Measurements from ENCODE around the gene ZSCAN1.

DNA sequence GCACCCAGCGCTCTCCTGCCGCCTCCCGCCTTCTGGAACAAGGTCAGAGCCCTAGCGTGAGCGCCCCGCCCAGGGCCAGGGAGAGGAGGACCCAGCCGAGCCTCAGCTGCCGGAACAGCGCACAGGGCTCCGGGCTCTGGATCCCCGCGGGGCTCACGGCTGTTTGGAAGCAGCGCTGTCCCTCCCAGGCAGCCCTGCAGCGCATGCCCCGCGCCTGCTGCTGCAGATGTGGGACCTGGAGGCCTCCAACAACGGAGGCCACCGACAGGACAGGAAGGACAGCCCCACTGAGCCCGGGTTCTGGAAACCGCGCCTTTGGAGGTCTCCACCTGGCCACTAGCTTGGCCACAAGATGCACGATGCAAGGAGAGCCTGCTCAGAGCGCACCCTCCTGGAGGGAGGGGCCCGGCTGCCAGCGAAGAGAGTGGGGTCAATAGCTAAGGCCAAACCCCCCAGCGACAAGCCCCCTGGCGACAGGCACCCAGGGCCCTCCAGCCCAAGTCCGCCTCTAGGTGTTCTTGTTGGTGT lies 51.6 kb downstream of the ZSCAN1 start:
- TF ChIP-seq GATA3 (IDR thresholded peaks at IDR 0.05; ENCODE audit: low read depth, low read length) (no peak), GATA2 (IDR thresholded peaks at IDR 0.05; ENCODE audit: low read depth, low read length) (no peak)

All from SH-SY5Y (cell line).